H54 (cell line): ENCODE data around the gene LEMD1.

Experiments used
- DNase-seq: peaks from one replicate; pipeline ENCODE4 v3.0.0; 2011; ENCODE audit warnings: low spot score, mixed read lengths; ENCODE audit not compliant: insufficient read length
- FAIRE-seq: peaks from 3 replicates; lab custom pipeline; 2011; peaks lifted over from hg19 to GRCh38; lab: Jason Lieb, UNC
- POLR2A ChIP-seq: IDR thresholded peaks from 2 replicates; pipeline ENCODE4 v1.6.1; 2011; ENCODE audit warnings: low read depth, mild to moderate bottlenecking, low read length

The LEMD1 gene

GRCh38 chr1:205351984-205352713 is 69.7 kb downstream of the LEMD1 start:
- no peak for DNase-seq
- no peak for FAIRE-seq
- TF ChIP-seq POLR2A, result no peak

DNA sequence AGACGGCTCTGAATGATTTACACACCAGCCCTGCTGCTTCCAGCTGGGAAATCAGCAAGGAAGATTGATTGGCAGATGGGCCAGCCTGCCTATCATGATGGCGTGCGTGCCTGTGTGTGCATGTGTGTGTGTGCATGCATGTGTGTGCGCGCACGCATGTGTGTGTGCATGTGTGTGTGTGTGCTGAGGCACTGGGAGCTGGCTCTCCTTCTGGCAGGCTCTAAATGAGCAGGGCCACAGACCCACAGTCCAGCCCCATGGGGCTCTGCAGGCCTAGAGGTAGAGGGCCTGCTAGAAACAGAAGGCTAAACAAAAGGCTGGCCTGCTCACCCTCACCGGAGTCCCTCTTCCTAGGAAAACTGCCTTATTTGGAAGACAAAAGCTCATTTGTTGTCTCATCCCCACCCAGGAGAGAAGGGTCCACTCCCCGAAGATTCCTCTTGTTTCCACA is 71.1 kb downstream of the LEMD1 start:
- DNase-seq (no peak), FAIRE-seq (no peak)
- TF ChIP-seq POLR2A, result no peak

- FAIRE-seq (no peak), DNase-seq (no peak)
- TF ChIP-seq POLR2A, result no peak
Observed at GRCh38 chr1:205350124-205350523, 71.7 kb downstream of the LEMD1 start.

DNA sequence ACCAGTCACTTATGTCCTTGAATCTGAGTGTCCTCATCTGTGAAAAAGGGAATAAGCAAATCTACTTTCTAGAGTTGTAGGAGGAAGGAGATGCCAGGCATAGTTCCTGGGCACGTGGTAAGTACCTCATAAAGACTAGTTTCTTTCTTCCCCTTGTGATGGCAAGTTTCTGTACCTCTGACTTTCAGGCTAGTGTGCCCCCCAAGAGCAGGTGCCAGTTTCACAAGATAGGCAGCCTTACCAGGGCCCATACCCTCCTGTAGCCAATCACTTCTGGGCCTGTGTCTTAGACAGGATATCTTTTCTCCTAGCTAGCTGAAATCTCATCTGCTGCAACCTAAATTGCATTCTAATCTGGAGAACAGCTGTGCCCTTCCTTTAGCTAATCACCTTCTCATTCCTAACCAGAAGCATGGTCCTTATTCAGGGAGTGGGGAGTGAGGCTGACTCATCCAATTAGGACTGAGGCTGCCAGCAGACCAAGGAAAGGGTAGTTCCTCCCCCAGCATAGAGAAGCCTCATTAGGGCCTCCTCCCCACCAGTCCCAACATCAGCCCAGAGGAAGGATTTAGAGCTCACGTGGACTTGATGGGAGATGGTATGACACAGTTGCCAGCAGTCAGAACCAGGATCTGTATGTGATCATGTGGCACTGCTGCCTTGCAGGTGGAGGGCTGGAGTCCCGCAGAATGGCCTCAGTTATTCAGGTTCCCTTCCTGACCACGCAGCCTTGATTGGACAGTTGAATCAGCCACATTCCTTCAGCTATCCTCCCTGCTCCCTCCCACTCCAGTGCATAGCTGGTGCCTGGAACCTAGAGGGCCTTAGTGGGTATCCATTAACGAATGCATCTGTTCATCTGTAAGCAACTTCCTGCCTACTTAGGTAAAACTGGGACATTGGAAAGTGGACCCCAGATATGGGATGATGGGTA is 73.0 kb downstream of the LEMD1 start:
- FAIRE-seq, result no peak
- no peak for TF ChIP-seq POLR2A
- DNase-seq, result no peak

DNA sequence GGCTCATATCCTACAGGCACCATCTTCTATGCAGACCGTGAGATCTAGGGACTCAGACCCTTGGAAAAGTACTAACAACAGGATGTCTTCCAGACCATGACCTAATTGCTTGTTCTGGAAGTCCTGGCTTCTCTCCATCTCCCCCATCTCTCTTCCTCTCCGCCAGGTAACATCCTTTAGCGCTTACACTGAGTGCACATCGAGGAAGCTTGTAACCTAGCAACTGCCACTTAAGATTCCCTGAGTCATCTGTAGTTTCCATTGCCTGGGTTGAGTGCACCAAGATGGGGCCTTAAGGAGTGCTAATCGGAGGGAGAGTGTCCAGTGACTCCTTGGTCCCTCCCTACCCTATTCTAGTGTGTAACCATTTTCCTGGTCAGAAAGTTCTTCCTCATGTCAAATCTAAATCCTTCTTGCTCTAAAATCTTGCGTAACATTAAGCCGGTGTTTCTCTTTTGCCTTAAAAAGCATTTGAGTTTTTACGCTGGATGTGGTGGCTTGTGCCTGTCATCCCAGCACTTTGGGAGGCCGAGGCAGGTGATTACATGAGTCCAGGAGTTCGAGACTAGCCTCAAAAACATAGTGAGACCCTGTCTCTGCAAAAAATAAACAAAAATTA is 74.8 kb downstream of the LEMD1 start:
- no peak for DNase-seq
- FAIRE-seq, result no peak
- TF ChIP-seq POLR2A, result no peak

GRCh38 chr1:205345761-205346160 is 76.1 kb downstream of the LEMD1 start:
- no peak for TF ChIP-seq POLR2A
- no peak for FAIRE-seq
- no peak for DNase-seq

GRCh38 chr1:205344066-205344928 is 77.6 kb downstream of the LEMD1 start:
- FAIRE-seq, result no peak

DNA sequence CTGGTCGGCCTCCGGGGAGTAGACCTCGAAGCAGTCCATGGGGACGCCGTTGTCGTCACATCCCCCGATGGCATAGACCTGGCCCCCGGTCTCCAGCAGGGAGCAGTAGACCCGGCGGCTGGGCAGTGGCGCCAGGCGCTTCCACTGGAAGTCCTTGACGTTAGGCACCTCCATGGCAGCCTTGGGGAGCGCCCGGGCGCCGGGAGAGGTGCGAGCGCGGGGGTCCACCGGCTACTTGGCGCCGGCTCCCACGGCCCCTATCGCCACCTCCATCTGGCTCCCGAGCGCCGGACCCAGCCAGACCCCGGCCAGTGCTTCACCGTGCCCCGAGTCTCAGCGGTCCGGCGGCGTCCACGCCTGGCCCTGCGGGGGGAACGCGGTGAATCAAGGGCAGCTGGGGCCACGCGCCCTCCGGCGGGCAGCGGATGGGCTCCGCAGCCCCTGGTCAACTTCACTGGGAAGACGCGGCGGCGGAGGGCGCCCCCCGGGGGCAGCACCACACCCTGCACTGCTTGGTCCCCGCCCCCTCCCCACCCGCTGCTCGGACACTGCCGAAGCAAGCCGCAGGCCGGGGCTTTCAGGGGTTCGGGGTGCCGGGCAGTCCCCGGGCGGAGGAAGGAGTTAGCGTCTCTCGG is 78.3 kb downstream of the LEMD1 start:
- DNase-seq, result no peak
- no peak for FAIRE-seq
- no peak for TF ChIP-seq POLR2A

More at GRCh38 chr1:205344066-205344928, 77.6 kb downstream of the LEMD1 start:
- TF ChIP-seq POLR2A, result no peak
- DNase-seq, result no peak

DNA sequence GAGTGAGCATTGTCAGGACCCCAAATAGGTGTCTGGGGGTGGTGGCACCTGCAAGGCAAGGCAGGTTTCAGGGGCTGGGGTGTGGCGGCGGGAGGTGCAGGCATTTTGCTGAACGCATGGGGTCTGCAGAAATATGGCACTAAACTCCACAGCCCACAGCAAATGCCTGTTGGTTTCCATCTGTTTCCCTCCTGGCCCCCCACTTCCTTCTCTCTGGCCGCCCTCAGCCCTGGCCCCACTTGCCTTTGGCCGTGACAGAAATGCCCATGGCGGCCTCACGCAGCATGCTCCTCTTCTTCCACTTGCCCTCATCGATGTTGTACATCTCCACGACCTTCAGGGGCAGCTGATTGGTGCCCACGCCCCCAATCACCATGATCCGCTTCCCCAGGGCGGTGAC is 78.9 kb downstream of the LEMD1 start:
- TF ChIP-seq POLR2A, result no peak
- FAIRE-seq (no peak), DNase-seq (no peak)

- TF ChIP-seq POLR2A, result no peak
- DNase-seq (no peak), FAIRE-seq (no peak)
Observed at GRCh38 chr1:205340676-205341075, 81.2 kb downstream of the LEMD1 start.

DNA sequence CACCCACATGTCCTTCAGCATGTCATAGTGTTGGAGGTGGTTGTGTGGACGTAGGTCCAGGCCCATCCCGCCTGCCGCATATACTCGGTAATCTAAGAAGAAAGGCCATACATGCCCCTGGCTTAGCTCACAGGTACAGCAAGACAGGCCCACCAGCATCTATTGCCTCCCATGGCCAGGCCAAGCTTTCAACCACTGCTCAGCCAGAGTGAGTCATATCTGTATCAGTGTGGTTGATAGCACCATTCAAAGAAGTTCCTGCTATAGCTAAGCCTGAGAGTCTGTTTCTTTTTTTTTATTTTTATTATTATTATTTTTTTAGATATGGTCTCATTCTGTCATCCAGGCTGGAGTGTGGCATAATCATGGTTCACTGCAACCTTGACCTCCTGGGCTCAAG is 82.1 kb downstream of the LEMD1 start:
- FAIRE-seq, result no peak
- TF ChIP-seq POLR2A, result no peak
- DNase-seq, result no peak

- TF ChIP-seq POLR2A, result no peak
- no peak for DNase-seq
- FAIRE-seq, result no peak
Observed at GRCh38 chr1:205339197-205339702, 82.6 kb downstream of the LEMD1 start.

DNA sequence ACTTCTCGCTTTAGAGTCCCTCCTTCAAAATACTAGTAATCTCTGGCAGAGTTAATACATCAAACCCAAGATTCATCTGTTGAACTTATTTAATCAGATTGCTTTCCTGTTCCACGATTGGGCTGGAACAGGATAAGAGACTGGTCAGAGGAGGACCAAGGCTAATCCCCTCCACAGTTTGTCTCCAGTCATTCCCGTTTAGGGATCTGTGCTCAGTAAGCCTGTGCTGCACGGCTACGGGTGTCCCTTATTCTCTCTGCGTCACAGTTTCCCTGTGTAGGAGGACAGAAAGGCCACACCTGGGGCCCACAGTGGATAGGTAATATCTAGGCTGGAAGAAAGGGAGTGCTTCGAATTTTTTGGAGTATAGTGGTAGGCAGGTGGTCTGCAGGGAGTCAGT is 83.8 kb downstream of the LEMD1 start:
- no peak for DNase-seq
- FAIRE-seq, result no peak
- TF ChIP-seq POLR2A, result no peak
